Tibial artery (tissue), 4 donors: ENCODE measurements around the gene GNB1.
A peak's percentile ranks its signal among the peaks of the same experiment; 100 is the strongest.

Experiments
- DNase-seq, 2 donors: peaks; one replicate each; pipeline ENCODE4 v3.0.0-alpha.2; 2019
- H3K27ac ChIP-seq, 2 donors: fragments of 200-600 bp; sonication (generic) in 1 of 2; 1 replicate in 1 of 2; 2 replicates in 1 of 2; pipeline ENCODE4 v1.5.1; 2018 to 2019; ENCODE audit warnings: mild to moderate bottlenecking in 1 of 2
- H3K27me3 ChIP-seq, 2 donors: fragments of 200-600 bp; sonication (generic) in 1 of 2; one replicate each; pipeline versions ENCODE4 v1.5.1 to v1.6.0; 2016 to 2019
- H3K36me3 ChIP-seq, 3 donors: fragments of 200-600 bp; sonication (generic) in 2 of 3; one replicate each; pipeline ENCODE4 v1.5.1; 2016 to 2019; ENCODE audit warnings: mild to moderate bottlenecking in 2 of 3
- H3K4me1 ChIP-seq, 4 donors: fragments of 200-600 bp; sonication (generic) in 2 of 4; 1 replicate in 3 of 4; 2 replicates in 1 of 4; pipeline ENCODE4 v1.5.1; 2016 to 2019
- H3K4me3 ChIP-seq, 2 donors: fragments of 200-600 bp; sonication (generic) in 1 of 2; 1 replicate in 1 of 2; 2 replicates in 1 of 2; pipeline ENCODE4 v1.5.1; 2018 to 2019; ENCODE audit warnings: mild to moderate bottlenecking in 2 of 2
- H3K9me3 ChIP-seq, 3 donors: fragments of 200-600 bp; sonication (generic) in 1 of 3; one replicate each; pipeline ENCODE4 v1.5.1; 2016 to 2019
- intact Hi-C: fragments of 100-400 bp; cut with DNase I; formaldehyde crosslinking; loops from one replicate; pipeline ENCODE4 v1.15.0; 2023; ENCODE audit warnings: low total_unique reads
- TF ChIP-seq, protein P1 (sequence below), 2 experiments: fragments of 200-600 bp in 1 of 2; fragments of 450-650 bp in 1 of 2; IDR thresholded peaks; one replicate each; pipeline ENCODE4 v1.5.1; 2017 to 2019; ENCODE audit warnings: antibody characterized with exemption in 2 of 2, mild to moderate bottlenecking in 1 of 2, moderate library complexity in 1 of 2

The GNB1 gene

GRCh38 chr1:1819762-1820161, 71.1 kb downstream of the GNB1 start:
- peaks cover 16 to 59% (median 40%) of the 10 kb centered on the region in 3 donors for H3K36me3 ChIP-seq
- intact Hi-C loops, result no loop called here
- H3K4me1 ChIP-seq, result no peaks in the 10 kb centered on the region
- no peaks in the 10 kb centered on the region for H3K9me3 ChIP-seq
- peak in 1 of 2 donors; percentile 52 for DNase-seq
- H3K27me3 ChIP-seq, result no peaks in the 10 kb centered on the region
- no peak overlapping the region for H3K4me3 ChIP-seq
- no peak overlapping the region for H3K27ac ChIP-seq
- TF ChIP-seq, protein P1, sequence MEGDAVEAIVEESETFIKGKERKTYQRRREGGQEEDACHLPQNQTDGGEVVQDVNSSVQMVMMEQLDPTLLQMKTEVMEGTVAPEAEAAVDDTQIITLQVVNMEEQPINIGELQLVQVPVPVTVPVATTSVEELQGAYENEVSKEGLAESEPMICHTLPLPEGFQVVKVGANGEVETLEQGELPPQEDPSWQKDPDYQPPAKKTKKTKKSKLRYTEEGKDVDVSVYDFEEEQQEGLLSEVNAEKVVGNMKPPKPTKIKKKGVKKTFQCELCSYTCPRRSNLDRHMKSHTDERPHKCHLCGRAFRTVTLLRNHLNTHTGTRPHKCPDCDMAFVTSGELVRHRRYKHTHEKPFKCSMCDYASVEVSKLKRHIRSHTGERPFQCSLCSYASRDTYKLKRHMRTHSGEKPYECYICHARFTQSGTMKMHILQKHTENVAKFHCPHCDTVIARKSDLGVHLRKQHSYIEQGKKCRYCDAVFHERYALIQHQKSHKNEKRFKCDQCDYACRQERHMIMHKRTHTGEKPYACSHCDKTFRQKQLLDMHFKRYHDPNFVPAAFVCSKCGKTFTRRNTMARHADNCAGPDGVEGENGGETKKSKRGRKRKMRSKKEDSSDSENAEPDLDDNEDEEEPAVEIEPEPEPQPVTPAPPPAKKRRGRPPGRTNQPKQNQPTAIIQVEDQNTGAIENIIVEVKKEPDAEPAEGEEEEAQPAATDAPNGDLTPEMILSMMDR (IDR thresholded peaks at IDR 0.05), result no peak

DNA sequence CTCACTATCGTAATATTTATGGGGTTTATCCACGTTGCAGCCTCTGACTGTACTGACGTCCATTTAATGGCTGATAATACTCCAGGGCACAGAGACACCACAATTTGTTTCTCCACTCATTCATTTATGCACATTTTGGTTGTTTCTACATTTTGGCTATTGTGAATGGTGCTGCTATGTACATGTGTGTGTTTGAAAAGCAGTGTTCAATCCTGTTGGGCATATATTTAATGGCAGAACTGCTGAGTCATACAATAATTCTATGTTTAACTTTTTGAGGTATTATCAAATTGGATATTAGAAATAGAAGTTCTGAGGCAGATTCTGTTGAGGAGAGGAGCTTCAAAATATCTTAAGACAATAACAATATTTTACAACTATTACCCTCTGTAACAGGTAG, 73.7 kb downstream of the GNB1 start:
- no peaks in the 10 kb centered on the region for H3K9me3 ChIP-seq
- peaks cover 25 to 62% (median 48%) of the 10 kb centered on the region in 3 donors for H3K36me3 ChIP-seq
- H3K27ac ChIP-seq, result no peak overlapping the region
- intact Hi-C loops, result no loop called here
- TF ChIP-seq, protein P1 (IDR thresholded peaks at IDR 0.05), result no peak
- H3K4me1 ChIP-seq, result no peaks in the 10 kb centered on the region
- H3K27me3 ChIP-seq, result no peaks in the 10 kb centered on the region
- DNase-seq, result no peak
- no peak overlapping the region for H3K4me3 ChIP-seq

GRCh38 chr1:1815606-1816281, 75.1 kb downstream of the GNB1 start:
- intact Hi-C loops, result no loop called here
- Histone ChIP-seq H3K4me3 (no peak overlapping the region), H3K4me1 (no peaks in the 10 kb centered on the region), H3K27ac (no peak overlapping the region), H3K36me3 (peaks cover 25 to 60% (median 53%) of the 10 kb centered on the region in 3 donors), H3K9me3 (no peaks in the 10 kb centered on the region), H3K27me3 (no peaks in the 10 kb centered on the region)
- TF ChIP-seq, protein P1 (IDR thresholded peaks at IDR 0.05), result no peak
- peak in 1 of 2 donors; percentile 23 for DNase-seq

GRCh38 chr1:1809489-1809888, 81.4 kb downstream of the GNB1 start:
- peaks cover 9 to 69% (median 50%) of the 10 kb centered on the region in 3 donors for H3K36me3 ChIP-seq
- H3K27ac ChIP-seq, result no peak overlapping the region
- no peak for DNase-seq
- H3K4me3 ChIP-seq, result no peak overlapping the region
- TF ChIP-seq, protein P1 (IDR thresholded peaks at IDR 0.05), result no peak
- peaks cover 0 to 15% (median 2%) of the 10 kb centered on the region in 4 donors for H3K4me1 ChIP-seq
- no peaks in the 10 kb centered on the region for H3K27me3 ChIP-seq
- no peaks in the 10 kb centered on the region for H3K9me3 ChIP-seq
- intact Hi-C loops, result no loop called here

GRCh38 chr1:1808206-1808605, 82.7 kb downstream of the GNB1 start:
- no peak overlapping the region for H3K27ac ChIP-seq
- H3K4me1 ChIP-seq, result peaks cover 0 to 15% (median 2%) of the 10 kb centered on the region in 4 donors
- no peak for DNase-seq
- TF ChIP-seq, protein P1 (IDR thresholded peaks at IDR 0.05), result no peak
- no peaks in the 10 kb centered on the region for H3K9me3 ChIP-seq
- H3K36me3 ChIP-seq, result peaks cover 16 to 69% (median 50%) of the 10 kb centered on the region in 3 donors
- intact Hi-C loops, result no loop called here
- no peaks in the 10 kb centered on the region for H3K27me3 ChIP-seq
- no peak overlapping the region for H3K4me3 ChIP-seq
